GM15510 (cell line): ENCODE data around the gene TSPEAR.

Source experiments
- POLR2A ChIP-seq: IDR thresholded peaks from 3 replicates; pipeline ENCODE4 v1.6.1; 2011; ENCODE audit warnings: borderline replicate concordance; ENCODE audit not compliant: insufficient read length; ENCODE audit errors: extremely low read depth

The TSPEAR gene

GRCh38 chr21:44494418-44494817 lies 217.0 kb downstream of the TSPEAR start:
- TF ChIP-seq POLR2A: no peak

- TF ChIP-seq POLR2A: no peak
Measured at GRCh38 chr21:44492567-44493385, 218.6 kb downstream of the TSPEAR start.

- no peak for TF ChIP-seq POLR2A
Measured at GRCh38 chr21:44490816-44491215, 220.6 kb downstream of the TSPEAR start.

- TF ChIP-seq POLR2A: no peak
Measured at GRCh38 chr21:44490405-44490804, 221.0 kb downstream of the TSPEAR start.

- no peak for TF ChIP-seq POLR2A
Measured at GRCh38 chr21:44489962-44490361, 221.4 kb downstream of the TSPEAR start.

- TF ChIP-seq POLR2A: no peak
Measured at GRCh38 chr21:44487831-44488230, 223.5 kb downstream of the TSPEAR start.

GRCh38 chr21:44486302-44486701 lies 225.1 kb downstream of the TSPEAR start:
- no peak for TF ChIP-seq POLR2A

GRCh38 chr21:44485796-44486195 lies 225.6 kb downstream of the TSPEAR start:
- TF ChIP-seq POLR2A: no peak

GRCh38 chr21:44485254-44485793 lies 226.0 kb downstream of the TSPEAR start:
- TF ChIP-seq POLR2A: no peak

- TF ChIP-seq POLR2A: no peak
Measured at GRCh38 chr21:44484498-44485253, 226.7 kb downstream of the TSPEAR start.

GRCh38 chr21:44483288-44484237 lies 227.8 kb downstream of the TSPEAR start:
- TF ChIP-seq POLR2A: no peak

GRCh38 chr21:44482581-44483287 lies 228.6 kb downstream of the TSPEAR start:
- TF ChIP-seq POLR2A: no peak

- no peak for TF ChIP-seq POLR2A
Measured at GRCh38 chr21:44480200-44481053, 230.9 kb downstream of the TSPEAR start.

- no peak for TF ChIP-seq POLR2A
Measured at GRCh38 chr21:44478801-44479167, 232.6 kb downstream of the TSPEAR start.
